IMR-90 (cell line): ENCODE data around the gene CD300LD. TPM values are rescaled to one million over a fixed set of nuclear protein-coding genes. Genes with fewer than 3 reads are reported as not detected.

Experiments
- ATAC-seq: fragments of 200-7000 bp; cut with Tn5 transposase; 2 replicates; pipeline ENCODE4 v1.9.1; 2020; ENCODE audit warnings: low read depth, mild to moderate bottlenecking, moderate library complexity
- BruUV-seq: library from RNA; stranded (reverse); fragments of 400-500 nt; replicated peaks from 2 replicates; lab custom pipeline; 2021; lab: Mats Ljungman, UMichigan
- CTCF ChIA-PET: fragments of 300-600 bp; formaldehyde crosslinking; extraction: SDS; loops from one replicate; lab custom pipeline; 2021; ENCODE audit warnings: antibody characterized with exemption; lab: Yijun Ruan, JAX
- POLR2A ChIA-PET: fragments of 300-600 bp; sonication (Branson Sonifier 250); formaldehyde crosslinking; loops from one replicate; lab custom pipeline; 2022; ENCODE audit warnings: antibody characterized with exemption; ENCODE audit not compliant: unreplicated experiment; lab: Charles Lee
- DNase-seq: peaks from one replicate; pipeline ENCODE4 v3.0.0; 2013
- H2AFZ ChIP-seq: replicated peaks from 2 replicates; pipeline ENCODE3; 2013; ENCODE audit warnings: low read length, mild to moderate bottlenecking; ENCODE audit not compliant: poor library complexity
- H2AK5ac ChIP-seq: 2 replicates; pipeline ENCODE4 v1.6.1; 2013; ENCODE audit warnings: low read depth, low read length, inconsistent platforms
- H2AK9ac ChIP-seq: replicated peaks from 2 replicates; pipeline ENCODE3; 2013; ENCODE audit warnings: mild to moderate bottlenecking, low read depth, low read length, moderate library complexity; ENCODE audit not compliant: poor library complexity
- H2BK120ac ChIP-seq: 2 replicates; pipeline ENCODE4 v1.6.1; 2013; ENCODE audit warnings: low read depth, low read length, inconsistent platforms
- H2BK15ac ChIP-seq: 3 replicates; pipeline ENCODE4 v1.6.1; 2013; ENCODE audit warnings: low read depth, low read length, inconsistent platforms
- H2BK20ac ChIP-seq: 2 replicates; pipeline ENCODE4 v1.6.1; 2013; ENCODE audit warnings: low read depth, mild to moderate bottlenecking, inconsistent platforms, low read length, moderate library complexity
- H2BK5ac ChIP-seq: 2 replicates; pipeline ENCODE4 v1.6.1; 2013; ENCODE audit warnings: mild to moderate bottlenecking, low read depth, low read length, inconsistent platforms; ENCODE audit not compliant: poor library complexity, severe bottlenecking
- H3K14ac ChIP-seq: replicated peaks from 2 replicates; pipeline ENCODE4 v1.6.1; 2013; ENCODE audit warnings: low read depth, low read length, inconsistent platforms
- H3K18ac ChIP-seq: 2 replicates; pipeline ENCODE4 v1.6.1; 2013; ENCODE audit warnings: low read depth, low read length, control low read depth
- H3K23ac ChIP-seq: 2 replicates; pipeline ENCODE4 v1.6.1; 2013; ENCODE audit warnings: low read depth, low read length, inconsistent platforms
- H3K27ac ChIP-seq: 2 replicates; pipeline ENCODE4 v1.5.1; 2013; ENCODE audit warnings: mild to moderate bottlenecking, control low read depth, low read length; ENCODE audit not compliant: insufficient read depth
- H3K27me3 ChIP-seq: 2 replicates; pipeline ENCODE4 v1.6.1; 2013; ENCODE audit warnings: low read length; ENCODE audit not compliant: control insufficient read depth, insufficient read depth
- H3K36me3 ChIP-seq: 2 replicates; pipeline ENCODE4 v1.6.1; 2013; ENCODE audit warnings: low read length, mixed read lengths; ENCODE audit not compliant: control insufficient read depth, insufficient read depth
- H3K4ac ChIP-seq: 2 replicates; pipeline ENCODE4 v1.6.1; 2013; ENCODE audit warnings: low read depth, low read length, inconsistent platforms
- H3K4me1 ChIP-seq: 2 replicates; pipeline ENCODE4 v1.6.1; 2013; ENCODE audit warnings: low read length, mixed read lengths; ENCODE audit not compliant: control insufficient read depth, insufficient read depth
- H3K4me2 ChIP-seq: 2 replicates; pipeline ENCODE4 v1.6.1; 2013; ENCODE audit warnings: low read depth, mild to moderate bottlenecking, control low read depth, low read length, moderate library complexity
- H3K4me3 ChIP-seq: 2 replicates; pipeline ENCODE4 v1.5.1; 2013; ENCODE audit warnings: low read depth, mild to moderate bottlenecking, control low read depth, low read length, moderate library complexity; ENCODE audit not compliant: insufficient read depth
- H3K56ac ChIP-seq: 2 replicates; pipeline ENCODE4 v1.6.1; 2013; ENCODE audit warnings: low read length, inconsistent platforms; ENCODE audit not compliant: insufficient read depth; ENCODE audit errors: extremely low read depth
- H3K79me1 ChIP-seq, 2 experiments: 2 replicates each; pipeline ENCODE4 v1.6.1; 2013; ENCODE audit warnings: low read length in 2 of 2, inconsistent platforms in 1 of 2, low read depth in 1 of 2
- H3K9ac ChIP-seq: 2 replicates; pipeline ENCODE4 v1.6.1; 2013; ENCODE audit warnings: low read depth, low read length, control low read depth
- H3K9me1 ChIP-seq: 2 replicates; pipeline ENCODE4 v1.6.1; 2013; ENCODE audit warnings: low read length, inconsistent platforms; ENCODE audit not compliant: insufficient read depth
- H3K9me3 ChIP-seq: 2 replicates; pipeline ENCODE4 v1.6.1; 2013; ENCODE audit warnings: low read length; ENCODE audit not compliant: control insufficient read depth, insufficient read depth
- H4K20me1 ChIP-seq: 2 replicates; pipeline ENCODE4 v1.6.1; 2013; ENCODE audit warnings: low read length, inconsistent platforms; ENCODE audit not compliant: insufficient read depth
- H4K5ac ChIP-seq: 2 replicates; pipeline ENCODE4 v1.6.1; 2013; ENCODE audit warnings: mild to moderate bottlenecking, low read depth, low read length, control low read depth
- H4K8ac ChIP-seq, 2 experiments: 2 replicates each; pipeline ENCODE4 v1.6.1; 2013; ENCODE audit warnings: low read depth in 2 of 2, low read length in 2 of 2, control low read depth in 1 of 2, inconsistent platforms in 1 of 2
- H4K91ac ChIP-seq: 2 replicates; pipeline ENCODE4 v1.6.1; 2013; ENCODE audit warnings: low read depth, low read length, inconsistent platforms; ENCODE audit not compliant: insufficient read depth
- CEBPB ChIP-seq: IDR thresholded peaks from 2 replicates; pipeline ENCODE4 v1.6.1; 2012; ENCODE audit warnings: low read depth, low read length, improper control_type of control experiment
- FOS ChIP-seq: fragments of 150-350 bp; IDR thresholded peaks from 2 replicates; pipeline ENCODE4 v1.6.1; 2016; ENCODE audit warnings: low read depth, low read length
- MAFK ChIP-seq: IDR thresholded peaks from 2 replicates; pipeline ENCODE4 v1.6.1; 2012; ENCODE audit warnings: low read depth, low read length, improper control_type of control experiment
- RCOR1 ChIP-seq: IDR thresholded peaks from 2 replicates; pipeline ENCODE4 v1.6.1; 2012; ENCODE audit warnings: mild to moderate bottlenecking, low read length, improper control_type of control experiment; ENCODE audit not compliant: insufficient replicate concordance
- RFX5 ChIP-seq: IDR thresholded peaks from 2 replicates; pipeline ENCODE4 v1.8.0; 2012; ENCODE audit warnings: low read depth, mild to moderate bottlenecking, low read length, moderate library complexity
- SMC3 ChIP-seq: fragments of 150-350 bp; IDR thresholded peaks from 2 replicates; pipeline ENCODE4 v1.6.1; 2016; ENCODE audit warnings: low read depth, mild to moderate bottlenecking, antibody characterized with exemption, low read length, moderate library complexity
- WGBS, 2 experiments: methylation state at CpG; one replicate each; pipeline versions ENCODE4 v1.1.5 to v1.1.7; 2013; ENCODE audit warnings: missing lambda C conversion rate in 2 of 2; ENCODE audit not compliant: insufficient read length in 1 of 2; ENCODE audit errors: extremely low coverage in 2 of 2; 5-methylcytosine and 5-hydroxymethylcytosine counted together
- dilution Hi-C: fragments of 300-500 bp; cut with HindIII; formaldehyde crosslinking; loops from one replicate; pipeline ENCODE4 v1.14.3; 2018; ENCODE audit warnings: low sequenced_read_pairs; ENCODE audit not compliant: unreplicated experiment
- in situ Hi-C: fragments of 300-500 bp; cut with MboI; formaldehyde crosslinking; loops from 3 replicates; pipeline ENCODE4 v1.14.3; 2019; ENCODE audit warnings: low sequenced_read_pairs, inconsistent platforms, mixed read lengths
- intact Hi-C: fragments of 100-400 bp; cut with micrococcal nuclease; formaldehyde crosslinking; loops from 2 replicates; pipeline ENCODE4 v1.10.0; 2022
- polyA plus RNA-seq, 3 experiments: library from polyadenylated mRNA; depleted of rRNA; stranded (reverse); fragments of >200 nt; gene quantifications; 2 replicates each; pipeline ENCODE4 v1.2.3, GENCODE V29; 2012; ENCODE audit warnings: low replicate concordance in 1 of 3
- total RNA-seq: library from RNA; depleted of rRNA; stranded (reverse); fragments of >200 nt; gene quantifications from 2 replicates; pipeline ENCODE4 v1.2.3, GENCODE V29; 2012
- TF ChIP-seq, protein P1 (sequence below): conservative IDR thresholded peaks from 2 replicates; pipeline ENCODE4 v1.5.1; 2012; ENCODE audit warnings: mild to moderate bottlenecking, low read depth, low read length, improper control_type of control experiment
- TF ChIP-seq, protein P2 (sequence below): fragments of 150-350 bp; IDR thresholded peaks from 2 replicates; pipeline ENCODE4 v1.6.1; 2016; ENCODE audit warnings: low read depth, mild to moderate bottlenecking, low read length, moderate library complexity, borderline replicate concordance

CD300LD gene
- total and polyA plus RNA-seq, 2 of the 4 experiments (the other 2 are of a cell fraction), result not detected

- ATAC-seq, result no peak
- H3K18ac ChIP-seq, result no peak overlapping the region
- no peak overlapping the region for H2AK9ac ChIP-seq
- TF ChIP-seq MAFK, result no peak
- TF ChIP-seq FOS, result no peak
- TF ChIP-seq SMC3, result no peak
- TF ChIP-seq RCOR1, result no peak
- no peak for TF ChIP-seq CEBPB
- TF ChIP-seq, protein P1, sequence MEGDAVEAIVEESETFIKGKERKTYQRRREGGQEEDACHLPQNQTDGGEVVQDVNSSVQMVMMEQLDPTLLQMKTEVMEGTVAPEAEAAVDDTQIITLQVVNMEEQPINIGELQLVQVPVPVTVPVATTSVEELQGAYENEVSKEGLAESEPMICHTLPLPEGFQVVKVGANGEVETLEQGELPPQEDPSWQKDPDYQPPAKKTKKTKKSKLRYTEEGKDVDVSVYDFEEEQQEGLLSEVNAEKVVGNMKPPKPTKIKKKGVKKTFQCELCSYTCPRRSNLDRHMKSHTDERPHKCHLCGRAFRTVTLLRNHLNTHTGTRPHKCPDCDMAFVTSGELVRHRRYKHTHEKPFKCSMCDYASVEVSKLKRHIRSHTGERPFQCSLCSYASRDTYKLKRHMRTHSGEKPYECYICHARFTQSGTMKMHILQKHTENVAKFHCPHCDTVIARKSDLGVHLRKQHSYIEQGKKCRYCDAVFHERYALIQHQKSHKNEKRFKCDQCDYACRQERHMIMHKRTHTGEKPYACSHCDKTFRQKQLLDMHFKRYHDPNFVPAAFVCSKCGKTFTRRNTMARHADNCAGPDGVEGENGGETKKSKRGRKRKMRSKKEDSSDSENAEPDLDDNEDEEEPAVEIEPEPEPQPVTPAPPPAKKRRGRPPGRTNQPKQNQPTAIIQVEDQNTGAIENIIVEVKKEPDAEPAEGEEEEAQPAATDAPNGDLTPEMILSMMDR, result no peak
- TF ChIP-seq RFX5, result no peak
- TF ChIP-seq, protein P2, sequence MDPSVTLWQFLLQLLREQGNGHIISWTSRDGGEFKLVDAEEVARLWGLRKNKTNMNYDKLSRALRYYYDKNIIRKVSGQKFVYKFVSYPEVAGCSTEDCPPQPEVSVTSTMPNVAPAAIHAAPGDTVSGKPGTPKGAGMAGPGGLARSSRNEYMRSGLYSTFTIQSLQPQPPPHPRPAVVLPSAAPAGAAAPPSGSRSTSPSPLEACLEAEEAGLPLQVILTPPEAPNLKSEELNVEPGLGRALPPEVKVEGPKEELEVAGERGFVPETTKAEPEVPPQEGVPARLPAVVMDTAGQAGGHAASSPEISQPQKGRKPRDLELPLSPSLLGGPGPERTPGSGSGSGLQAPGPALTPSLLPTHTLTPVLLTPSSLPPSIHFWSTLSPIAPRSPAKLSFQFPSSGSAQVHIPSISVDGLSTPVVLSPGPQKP, result no peak
- DNase-seq, result no peak
- intact Hi-C loops (no loop called here), in situ Hi-C loops (no loop called here), dilution Hi-C loops (no loop called here)
- H4K8ac ChIP-seq, result no peak overlapping the region
- no TSS peak for BruUV-seq
- no peaks in the 10 kb centered on the region for H3K79me1 ChIP-seq
- H3K4me3 ChIP-seq, result no peak overlapping the region
- H3K23ac ChIP-seq, result no peak overlapping the region
- H2AK5ac ChIP-seq, result no peak overlapping the region
- H4K20me1 ChIP-seq, result no peaks in the 10 kb centered on the region
- no peak overlapping the region for H3K27ac ChIP-seq
- no peak overlapping the region for H4K91ac ChIP-seq
- H3K9ac ChIP-seq, result no peak overlapping the region
- POLR2A ChIA-PET, result no interaction called here
- no peak overlapping the region for H3K4ac ChIP-seq
- H4K5ac ChIP-seq, result no peak overlapping the region
- no peak overlapping the region for H3K56ac ChIP-seq
- no peaks in the 10 kb centered on the region for H3K4me1 ChIP-seq
- peaks cover 11% of the 10 kb centered on the region for H3K9me3 ChIP-seq
- H3K9me1 ChIP-seq, result no peaks in the 10 kb centered on the region
- H3K36me3 ChIP-seq, result no peaks in the 10 kb centered on the region
- no peak overlapping the region for H3K4me2 ChIP-seq
- H2BK120ac ChIP-seq, result no peak overlapping the region
- H2BK15ac ChIP-seq, result no peak overlapping the region
- CTCF ChIA-PET, result no interaction called here
- no peak overlapping the region for H2BK5ac ChIP-seq
- H3K14ac ChIP-seq, result no peak overlapping the region
- no peaks in the 10 kb centered on the region for H3K27me3 ChIP-seq
- 67% methylated on average over 1 of the region's 3 CpGs; no CpG with 5 or more reads in 1 of the 2 experiments for WGBS, 2 experiments
- H2AFZ ChIP-seq, result no peak overlapping the region
- no peak overlapping the region for H2BK20ac ChIP-seq
Observed at GRCh38 chr17:74608511-74608910, 16.4 kb upstream of the CD300LD start.
